Cardiac fibroblast (primary cell): ENCODE measurements around the gene NEK6.

Source experiments
- DNase-seq, 2 donors: peaks; one replicate each; pipeline versions ENCODE4 v3.0.0 to v3.0.0-alpha.2; 2010; ENCODE audit warnings: low read depth in 2 of 2
- H3K4me3 ChIP-seq, 2 donors: replicated peaks in 1 of 2; 1 replicate in 1 of 2; 2 replicates in 1 of 2; pipeline ENCODE4 v1.5.1; 2011; ENCODE audit warnings: low read depth in 2 of 2, low read length in 2 of 2, mild to moderate bottlenecking in 2 of 2, moderate library complexity in 1 of 2
- CTCF ChIP-seq: IDR thresholded peaks from one replicate; pipeline ENCODE4 v1.5.1; 2011; ENCODE audit warnings: low read depth, mild to moderate bottlenecking, low read length, inconsistent platforms

The NEK6 gene

GRCh38 chr9:124274226-124274625, 16.5 kb downstream of the NEK6 start:
- no peak for DNase-seq
- no peak for TF ChIP-seq CTCF
- no peak overlapping the region for H3K4me3 ChIP-seq

GRCh38 chr9:124274738-124275137, 17.0 kb downstream of the NEK6 start:
- H3K4me3 ChIP-seq: no peak overlapping the region
- no peak for TF ChIP-seq CTCF
- no peak for DNase-seq

DNA sequence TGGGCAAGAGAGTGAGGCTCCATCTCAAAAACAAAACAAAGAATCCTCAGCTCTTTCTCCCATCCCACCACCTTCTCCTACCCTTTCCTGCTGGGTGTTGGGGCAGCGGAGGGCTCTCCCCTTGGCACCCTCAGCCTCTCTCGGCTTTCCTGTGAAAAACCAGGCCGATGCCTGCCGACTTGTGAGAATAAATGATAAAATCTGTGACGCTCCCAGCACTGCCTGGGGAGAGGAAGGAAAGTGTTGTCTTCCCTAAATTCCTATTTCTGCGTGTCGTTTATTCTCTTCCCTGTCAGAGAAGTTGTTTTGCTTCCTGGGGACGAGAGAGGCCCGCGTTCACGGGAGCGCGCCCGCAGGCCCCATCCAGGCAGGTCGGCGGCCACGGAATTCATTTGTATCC, 19.7 kb downstream of the NEK6 start:
- no peak for TF ChIP-seq CTCF
- no peak overlapping the region for H3K4me3 ChIP-seq
- DNase-seq: no peak

DNA sequence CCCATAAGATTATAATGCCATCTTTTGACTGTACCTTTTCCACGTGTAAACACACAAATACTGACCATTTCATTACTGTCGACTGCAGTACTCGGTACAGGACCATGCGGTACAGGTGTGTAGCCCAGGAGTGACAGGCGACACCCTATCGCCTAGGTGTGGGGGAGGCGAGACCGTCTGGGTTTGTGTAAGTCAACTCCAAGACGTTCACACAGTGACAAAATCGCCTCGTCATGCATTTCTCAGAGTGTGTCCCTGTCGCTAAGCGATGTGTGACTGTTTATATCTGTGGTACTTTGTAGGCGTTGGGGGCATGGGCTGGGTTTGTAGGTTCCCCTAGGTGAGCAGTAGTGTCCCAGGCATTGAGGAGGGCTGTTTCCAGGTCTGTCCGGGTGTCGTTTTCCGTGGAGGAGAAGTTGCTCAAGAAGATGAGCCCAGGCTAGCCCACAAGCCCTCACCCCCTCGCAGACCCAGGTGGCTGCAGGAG, 20.3 kb downstream of the NEK6 start:
- H3K4me3 ChIP-seq: no peak overlapping the region
- no peak for DNase-seq

GRCh38 chr9:124279531-124280175, 21.9 kb downstream of the NEK6 start:
- TF ChIP-seq CTCF: no peak
- no peak overlapping the region for H3K4me3 ChIP-seq
- DNase-seq: no peak

More for the DNA sequence above, 20.3 kb downstream of the NEK6 start:
- TF ChIP-seq CTCF: no peak

DNA sequence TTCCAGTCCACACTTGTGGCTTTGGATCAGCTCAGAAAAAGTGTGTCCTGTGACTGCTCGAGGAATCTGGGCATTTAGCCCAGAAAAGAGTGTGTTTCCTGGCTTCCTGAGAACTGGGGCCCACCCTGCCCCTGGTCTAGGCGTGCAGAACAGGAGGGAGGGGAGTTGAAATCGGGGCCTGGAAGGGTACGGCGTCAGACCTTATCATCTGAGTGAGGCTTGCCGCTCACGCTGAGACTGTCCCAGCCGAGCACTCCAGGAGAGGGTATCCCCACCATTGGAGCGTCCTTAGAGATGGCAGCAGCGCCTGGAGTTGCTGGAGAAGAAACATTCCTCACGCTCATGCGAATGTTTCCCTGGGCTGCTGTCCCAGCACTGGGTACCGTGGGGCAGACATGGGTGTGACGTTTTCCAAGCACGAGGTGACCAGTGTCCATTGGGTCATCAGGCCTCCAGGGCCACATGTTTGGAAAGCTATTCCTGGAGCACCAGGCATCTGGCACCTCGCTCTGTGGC, 22.5 kb downstream of the NEK6 start:
- DNase-seq: peak; percentile 82 to 99

More for the DNA sequence above, 22.5 kb downstream of the NEK6 start:
- H3K4me3 ChIP-seq: no peak overlapping the region
- no peak for TF ChIP-seq CTCF
